ENCODE results near the gene PRDM16. TPM values are rescaled to one million over a fixed set of nuclear protein-coding genes. Genes with fewer than 3 reads are reported as not detected.

Gene PRDM16
- total RNA-seq, 1 experiment from 2014 or later: 0.09 TPM

DNA sequence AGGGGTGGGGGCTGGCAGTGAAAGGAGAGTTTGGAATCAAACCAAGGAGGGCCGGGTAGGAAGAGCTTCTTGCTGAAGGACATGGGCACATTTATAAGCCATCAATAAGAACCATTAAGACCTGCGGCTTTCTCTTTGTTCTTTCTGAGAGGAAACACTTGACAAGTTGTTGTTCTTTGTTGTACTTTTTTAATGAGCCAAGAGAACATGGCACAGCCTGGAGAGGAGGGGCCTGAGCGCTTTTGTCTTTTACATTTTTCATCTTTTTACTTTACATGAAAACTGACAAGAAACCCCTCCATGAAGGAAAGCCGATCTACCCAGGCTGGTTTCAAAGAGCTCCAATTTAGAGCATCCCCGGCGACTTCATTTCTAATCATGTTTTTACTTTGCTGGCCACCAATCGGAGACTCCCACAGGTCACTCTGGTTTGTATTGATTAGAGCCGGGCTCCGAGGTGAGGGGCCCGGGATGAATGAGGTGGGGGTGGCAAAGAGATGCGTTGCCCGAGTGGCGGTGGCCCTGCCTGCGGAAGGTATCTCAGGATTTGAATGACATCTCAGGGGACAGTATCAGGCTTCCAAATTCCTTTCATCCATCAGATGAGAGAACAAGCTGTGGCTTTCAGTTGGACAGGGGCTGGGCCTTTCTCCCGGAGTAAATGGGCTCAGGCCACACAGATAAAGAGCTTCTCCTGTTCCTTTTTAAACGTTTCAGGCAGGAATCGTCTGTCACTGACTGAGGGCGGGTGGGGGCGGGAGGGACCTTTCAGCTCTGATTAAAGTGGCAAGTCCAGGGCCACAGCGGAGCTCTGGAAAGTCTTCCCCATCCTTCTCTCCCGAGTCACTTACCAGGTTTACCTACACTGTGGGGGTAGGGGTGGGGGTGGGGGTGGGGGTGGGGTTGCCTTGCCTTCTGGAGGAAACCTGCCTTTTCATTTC is 246.7 kb downstream of the PRDM16 start:
- Mint-ChIP-seq H3K4me3 (ENCODE audit: low read depth, unreplicated experiment) (no peak overlapping the region), H3K27ac (ENCODE audit: unreplicated experiment) (no peak overlapping the region), H3K27me3 (ENCODE audit: unreplicated experiment) (peaks cover 4% of the 10 kb centered on the region), H3K9me3 (ENCODE audit: low read depth, unreplicated experiment) (no peaks in the 10 kb centered on the region), H3K4me1 (ENCODE audit: low read depth, unreplicated experiment) (peaks cover 16% of the 10 kb centered on the region), H3K36me3 (ENCODE audit: insufficient read depth, unreplicated experiment) (peaks cover 16% of the 10 kb centered on the region)
- DNase-seq: no peak
- CTCF ChIA-PET: no interaction called here
- no TSS peak for BruUV-seq (replicated peaks)
- TF ChIP-seq, protein P1, sequence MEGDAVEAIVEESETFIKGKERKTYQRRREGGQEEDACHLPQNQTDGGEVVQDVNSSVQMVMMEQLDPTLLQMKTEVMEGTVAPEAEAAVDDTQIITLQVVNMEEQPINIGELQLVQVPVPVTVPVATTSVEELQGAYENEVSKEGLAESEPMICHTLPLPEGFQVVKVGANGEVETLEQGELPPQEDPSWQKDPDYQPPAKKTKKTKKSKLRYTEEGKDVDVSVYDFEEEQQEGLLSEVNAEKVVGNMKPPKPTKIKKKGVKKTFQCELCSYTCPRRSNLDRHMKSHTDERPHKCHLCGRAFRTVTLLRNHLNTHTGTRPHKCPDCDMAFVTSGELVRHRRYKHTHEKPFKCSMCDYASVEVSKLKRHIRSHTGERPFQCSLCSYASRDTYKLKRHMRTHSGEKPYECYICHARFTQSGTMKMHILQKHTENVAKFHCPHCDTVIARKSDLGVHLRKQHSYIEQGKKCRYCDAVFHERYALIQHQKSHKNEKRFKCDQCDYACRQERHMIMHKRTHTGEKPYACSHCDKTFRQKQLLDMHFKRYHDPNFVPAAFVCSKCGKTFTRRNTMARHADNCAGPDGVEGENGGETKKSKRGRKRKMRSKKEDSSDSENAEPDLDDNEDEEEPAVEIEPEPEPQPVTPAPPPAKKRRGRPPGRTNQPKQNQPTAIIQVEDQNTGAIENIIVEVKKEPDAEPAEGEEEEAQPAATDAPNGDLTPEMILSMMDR (IDR thresholded peaks at IDR 0.05; ENCODE audit: unreplicated experiment): no peak
- intact Hi-C loops (cut with micrococcal nuclease; ENCODE audit: unreplicated experiment): no loop called here

DNA sequence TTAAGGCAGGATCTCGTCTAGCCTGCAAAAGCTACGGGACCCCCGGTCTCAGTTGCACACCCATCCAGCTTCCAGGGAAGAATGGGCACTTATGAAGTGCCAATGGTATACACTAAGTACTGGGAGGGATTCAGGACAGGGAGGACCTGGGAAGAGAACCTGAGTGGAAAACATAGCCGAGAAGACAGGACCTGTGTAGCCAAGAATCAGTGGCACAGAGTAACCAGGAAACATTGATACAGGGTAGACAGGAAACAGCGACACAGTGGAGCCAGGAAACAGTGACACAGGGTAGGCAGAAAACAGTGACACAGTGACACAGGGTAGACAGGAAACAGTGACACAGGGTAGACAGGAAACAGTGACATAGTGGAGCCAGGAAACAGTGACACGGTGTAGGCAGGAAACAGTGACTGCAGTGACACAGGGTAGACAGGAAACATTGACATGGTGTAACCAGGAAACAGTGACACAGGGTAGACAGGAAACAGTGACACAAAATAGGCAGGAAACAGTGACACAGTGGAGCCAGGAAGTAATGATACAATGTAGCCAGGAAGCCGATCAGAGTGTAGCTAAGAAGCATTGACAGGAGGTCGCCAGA is 247.4 kb downstream of the PRDM16 start:
- H3K27me3 Mint-ChIP-seq (ENCODE audit: unreplicated experiment): no peaks in the 10 kb centered on the region
- no peak overlapping the region for H3K4me3 Mint-ChIP-seq (ENCODE audit: low read depth, unreplicated experiment)
- intact Hi-C loops (cut with micrococcal nuclease; ENCODE audit: unreplicated experiment): no loop called here
- CTCF ChIA-PET: no interaction called here
- TF ChIP-seq, protein P1 (IDR thresholded peaks at IDR 0.05; ENCODE audit: unreplicated experiment): no peak
- H3K27ac Mint-ChIP-seq (ENCODE audit: unreplicated experiment): peak overlapping the region; percentile 53
- DNase-seq: no peak
- peaks cover 16% of the 10 kb centered on the region for H3K4me1 Mint-ChIP-seq (ENCODE audit: low read depth, unreplicated experiment)
- H3K9me3 Mint-ChIP-seq (ENCODE audit: low read depth, unreplicated experiment): no peaks in the 10 kb centered on the region
- H3K36me3 Mint-ChIP-seq (ENCODE audit: insufficient read depth, unreplicated experiment): peaks cover 16% of the 10 kb centered on the region
- no TSS peak for BruUV-seq (replicated peaks)

DNA sequence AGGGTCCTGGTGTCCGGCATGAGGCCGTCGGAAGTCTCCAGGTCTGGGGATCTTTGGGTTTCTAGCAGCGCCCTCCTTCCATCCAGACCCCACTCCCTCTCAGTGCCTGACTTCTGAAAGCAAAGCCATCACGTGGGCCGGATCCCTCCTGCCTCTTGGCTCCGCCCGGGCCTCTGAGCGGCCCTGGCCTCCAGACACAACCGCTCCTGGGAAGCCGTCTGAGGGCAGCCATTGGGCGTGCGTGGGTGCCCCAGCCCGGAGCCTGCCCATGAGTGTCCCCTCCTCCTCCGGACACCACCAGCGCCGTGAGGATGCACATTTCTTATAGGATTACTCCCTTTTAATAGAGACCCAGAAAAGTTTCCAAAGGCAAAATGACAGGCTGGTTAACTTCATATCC is 248.5 kb downstream of the PRDM16 start:
- H3K4me3 Mint-ChIP-seq (ENCODE audit: low read depth, unreplicated experiment): no peak overlapping the region
- CTCF ChIA-PET: no interaction called here
- peaks cover 16% of the 10 kb centered on the region for H3K36me3 Mint-ChIP-seq (ENCODE audit: insufficient read depth, unreplicated experiment)
- TF ChIP-seq, protein P1 (IDR thresholded peaks at IDR 0.05; ENCODE audit: unreplicated experiment): no peak
- BruUV-seq (replicated peaks): no TSS peak
- H3K4me1 Mint-ChIP-seq (ENCODE audit: low read depth, unreplicated experiment): peaks cover 16% of the 10 kb centered on the region
- no peaks in the 10 kb centered on the region for H3K9me3 Mint-ChIP-seq (ENCODE audit: low read depth, unreplicated experiment)
- no peak overlapping the region for H3K27ac Mint-ChIP-seq (ENCODE audit: unreplicated experiment)
- H3K27me3 Mint-ChIP-seq (ENCODE audit: unreplicated experiment): no peaks in the 10 kb centered on the region
- DNase-seq: no peak
- intact Hi-C loops (cut with micrococcal nuclease; ENCODE audit: unreplicated experiment): no loop called here

DNA sequence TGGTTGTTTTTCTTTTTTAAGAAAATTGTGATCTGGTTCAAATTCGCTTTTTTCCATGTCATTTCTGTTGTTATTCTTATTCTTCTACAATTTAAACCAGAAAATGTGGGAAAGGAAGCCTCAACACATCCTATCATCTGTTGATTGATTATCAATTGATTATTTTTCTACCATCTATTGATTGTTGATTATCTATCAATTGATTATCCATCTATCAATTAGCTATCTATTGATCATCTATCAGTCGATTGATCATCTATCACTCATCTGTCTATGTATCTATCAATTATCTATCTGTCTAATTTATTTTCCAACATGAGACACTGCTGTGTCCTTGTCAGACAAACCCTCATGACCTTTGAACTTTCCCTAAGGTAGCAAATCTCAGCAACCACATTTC is 249.3 kb downstream of the PRDM16 start:
- H3K27ac Mint-ChIP-seq (ENCODE audit: unreplicated experiment): no peak overlapping the region
- CTCF ChIA-PET: no interaction called here
- no peak overlapping the region for H3K4me3 Mint-ChIP-seq (ENCODE audit: low read depth, unreplicated experiment)
- intact Hi-C loops (cut with micrococcal nuclease; ENCODE audit: unreplicated experiment): no loop called here
- no peak for DNase-seq
- no peaks in the 10 kb centered on the region for H3K9me3 Mint-ChIP-seq (ENCODE audit: low read depth, unreplicated experiment)
- H3K36me3 Mint-ChIP-seq (ENCODE audit: insufficient read depth, unreplicated experiment): peaks cover 16% of the 10 kb centered on the region
- BruUV-seq (replicated peaks): no TSS peak
- TF ChIP-seq, protein P1 (IDR thresholded peaks at IDR 0.05; ENCODE audit: unreplicated experiment): no peak
- H3K27me3 Mint-ChIP-seq (ENCODE audit: unreplicated experiment): no peaks in the 10 kb centered on the region
- peaks cover 16% of the 10 kb centered on the region for H3K4me1 Mint-ChIP-seq (ENCODE audit: low read depth, unreplicated experiment)
